ENCODE results near the gene OAT.

The OAT gene

DNA sequence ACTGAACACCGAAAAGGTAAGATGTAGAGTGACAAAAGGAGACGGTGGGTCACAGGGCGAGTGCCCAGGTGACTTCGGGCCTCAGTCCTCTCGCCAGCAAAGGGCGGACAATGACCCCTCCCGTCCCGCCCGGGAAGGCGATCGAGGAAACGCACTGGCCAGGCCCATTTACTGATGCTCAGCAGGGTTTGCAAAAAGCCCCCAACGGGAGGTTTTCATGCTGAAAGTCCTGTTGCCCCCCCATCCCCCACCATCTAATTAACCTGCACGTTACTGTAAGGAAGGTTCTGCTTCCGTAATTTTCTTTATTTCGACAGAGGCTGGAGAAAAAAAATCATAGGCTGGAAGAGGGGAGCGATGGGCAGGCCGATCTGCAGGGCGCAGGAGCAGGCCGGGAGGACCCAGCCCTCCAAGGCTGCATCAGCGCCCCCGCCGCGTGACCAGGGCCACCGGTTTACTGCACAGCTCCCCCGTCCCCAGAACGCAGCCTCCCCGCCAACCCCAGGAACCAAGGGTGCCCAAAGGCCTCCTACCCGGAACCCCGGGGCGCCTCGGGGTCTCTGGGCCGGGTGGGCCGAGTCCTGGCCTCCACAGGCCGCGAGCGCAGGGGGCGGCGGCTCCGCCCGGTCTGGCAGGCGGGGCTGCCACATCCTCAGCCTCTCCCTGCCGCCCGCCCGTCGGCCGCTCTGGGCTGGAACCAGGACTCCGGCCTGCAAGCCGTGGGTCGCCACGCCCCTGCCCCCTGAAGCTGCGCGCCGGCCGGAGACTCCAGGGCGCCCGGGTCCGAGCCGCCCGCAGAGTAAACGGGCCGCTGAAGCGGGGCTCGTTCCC, 613 bp downstream of the OAT start:
- DNase-seq: peak; percentile 40
- peak overlapping the region; percentile 90 for H3K27ac ChIP-seq
- in situ Hi-C loops (cut with HindIII; ENCODE audit: low pct_ligation_motif_present, low sequenced_read_pairs): no loop called here
- no peaks in the 10 kb centered on the region for H3K36me3 ChIP-seq (replicated peaks)
- TF ChIP-seq CTCF (IDR thresholded peaks at IDR 0.05; ENCODE audit: low read depth, low read length, missing control alignments): peak; percentile 29
- H3K27me3 ChIP-seq (replicated peaks): no peaks in the 10 kb centered on the region
- peak overlapping the region; percentile 74 for H3K4me3 ChIP-seq (ENCODE audit: low read depth, low read length)

GRCh38 chr10:124416733-124417132, 2.0 kb downstream of the OAT start:
- no peak overlapping the region for H3K27ac ChIP-seq
- no peak for TF ChIP-seq CTCF (IDR thresholded peaks at IDR 0.05; ENCODE audit: low read depth, low read length, missing control alignments)
- no peaks in the 10 kb centered on the region for H3K27me3 ChIP-seq (replicated peaks)
- H3K36me3 ChIP-seq (replicated peaks): peaks cover 4% of the 10 kb centered on the region
- in situ Hi-C loops (cut with HindIII; ENCODE audit: low pct_ligation_motif_present, low sequenced_read_pairs): no loop called here
- no peak overlapping the region for H3K4me3 ChIP-seq (ENCODE audit: low read depth, low read length)
- no peak for DNase-seq

DNA sequence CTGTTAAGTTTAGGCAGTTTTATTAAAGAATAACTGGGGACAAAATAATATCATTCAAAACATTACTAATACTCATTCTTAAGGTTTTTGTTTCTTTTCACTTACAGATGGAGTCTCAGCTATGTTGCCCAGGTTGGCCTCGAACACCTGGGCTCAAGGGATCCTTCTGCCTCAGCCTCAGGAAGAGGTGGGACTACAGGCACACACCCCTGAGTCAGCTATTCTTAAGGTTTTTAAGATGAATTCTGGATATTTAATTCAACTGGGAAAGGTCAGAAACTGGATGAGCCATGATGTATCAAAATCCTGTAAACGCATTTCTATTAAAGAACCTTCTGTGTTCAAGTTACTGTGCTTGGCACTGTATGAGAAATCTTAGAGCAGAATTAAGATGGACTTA, 3.5 kb downstream of the OAT start:
- H3K27ac ChIP-seq: no peak overlapping the region
- TF ChIP-seq CTCF (IDR thresholded peaks at IDR 0.05; ENCODE audit: low read depth, low read length, missing control alignments): no peak
- peaks cover 14% of the 10 kb centered on the region for H3K36me3 ChIP-seq (replicated peaks)
- in situ Hi-C loops (cut with HindIII; ENCODE audit: low pct_ligation_motif_present, low sequenced_read_pairs): no loop called here
- H3K27me3 ChIP-seq (replicated peaks): no peaks in the 10 kb centered on the region
- no peak for DNase-seq
- H3K4me3 ChIP-seq (ENCODE audit: low read depth, low read length): no peak overlapping the region

DNA sequence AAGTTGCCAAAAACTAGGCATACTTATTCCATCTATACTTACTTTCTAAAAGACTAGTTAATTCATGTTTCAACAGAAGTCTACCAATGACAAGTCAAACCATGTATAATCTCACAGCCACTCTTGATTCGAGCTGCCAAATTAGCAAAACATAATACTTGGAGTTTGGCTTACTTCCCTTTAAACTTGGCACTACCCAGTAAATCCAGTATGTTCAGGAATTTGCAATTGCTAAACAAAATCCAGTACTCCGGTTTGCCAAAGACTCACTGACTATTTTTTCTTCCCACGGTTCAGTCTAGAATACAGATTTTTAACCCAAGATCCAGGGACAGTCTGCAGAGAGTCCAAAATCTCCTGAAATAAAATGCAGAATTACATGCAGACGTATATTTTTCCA, 4.6 kb downstream of the OAT start:
- peaks cover 19% of the 10 kb centered on the region for H3K36me3 ChIP-seq (replicated peaks)
- no peak for DNase-seq
- in situ Hi-C loops (cut with HindIII; ENCODE audit: low pct_ligation_motif_present, low sequenced_read_pairs): no loop called here
- no peak for TF ChIP-seq CTCF (IDR thresholded peaks at IDR 0.05; ENCODE audit: low read depth, low read length, missing control alignments)
- no peak overlapping the region for H3K27ac ChIP-seq
- H3K27me3 ChIP-seq (replicated peaks): no peaks in the 10 kb centered on the region
- H3K4me3 ChIP-seq (ENCODE audit: low read depth, low read length): no peak overlapping the region

DNA sequence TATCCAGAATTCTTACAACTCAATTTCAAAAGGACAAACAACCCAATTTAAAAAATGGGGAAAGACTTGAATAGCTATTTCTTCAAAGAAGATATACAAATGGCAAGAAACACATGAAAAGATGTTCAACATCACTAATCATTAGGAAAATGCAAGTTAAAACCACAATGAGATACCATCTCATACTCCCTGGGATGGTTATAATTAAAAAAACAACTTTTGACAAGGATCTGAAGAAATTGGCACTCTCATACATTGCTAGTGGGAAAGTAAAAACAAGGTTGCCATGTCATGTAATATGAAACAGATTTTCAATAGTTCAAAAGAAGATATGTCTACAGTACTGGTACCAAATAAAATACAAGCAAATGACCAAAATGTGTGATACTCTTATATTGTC, 9.0 kb downstream of the OAT start:
- peaks cover 51% of the 10 kb centered on the region for H3K36me3 ChIP-seq (replicated peaks)
- no peak overlapping the region for H3K4me3 ChIP-seq (ENCODE audit: low read depth, low read length)
- TF ChIP-seq CTCF (IDR thresholded peaks at IDR 0.05; ENCODE audit: low read depth, low read length, missing control alignments): no peak
- no peak for DNase-seq
- in situ Hi-C loops (cut with HindIII; ENCODE audit: low pct_ligation_motif_present, low sequenced_read_pairs): no loop called here
- no peaks in the 10 kb centered on the region for H3K27me3 ChIP-seq (replicated peaks)
- H3K27ac ChIP-seq: no peak overlapping the region

DNA sequence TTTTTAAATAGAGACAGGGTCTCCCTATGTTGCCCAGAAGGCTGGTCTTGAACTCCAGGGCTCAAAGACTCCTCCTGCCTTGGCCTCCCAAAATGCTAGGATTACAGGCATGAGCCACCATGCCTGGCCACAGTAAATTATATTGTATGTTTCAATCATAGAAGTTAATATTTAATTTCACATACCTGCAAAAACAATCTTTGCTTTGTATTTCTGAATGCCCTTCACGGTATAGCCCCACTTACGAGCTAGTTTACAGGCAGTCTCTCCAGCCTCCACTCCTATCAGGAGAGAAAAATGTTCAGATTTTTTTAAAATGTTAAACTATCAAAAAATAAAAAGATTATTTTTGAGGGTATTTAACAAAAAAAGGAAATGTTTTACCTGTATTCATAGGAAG, 10.4 kb downstream of the OAT start:
- Histone ChIP-seq H3K36me3 (replicated peaks) (peaks cover 61% of the 10 kb centered on the region), H3K27me3 (replicated peaks) (no peaks in the 10 kb centered on the region), H3K27ac (no peak overlapping the region), H3K4me3 (ENCODE audit: low read depth, low read length) (no peak overlapping the region)
- no peak for TF ChIP-seq CTCF (IDR thresholded peaks at IDR 0.05; ENCODE audit: low read depth, low read length, missing control alignments)
- in situ Hi-C loops (cut with HindIII; ENCODE audit: low pct_ligation_motif_present, low sequenced_read_pairs): no loop called here
- DNase-seq: no peak

All from brain microvascular endothelial cell (primary cell).